Colon (tissue), 2 donors: ENCODE results near the gene PRR11.
"Not testable (repeated sequence)": the region's sequence is repeated elsewhere in the genome, so short reads cannot be mapped to it uniquely, and the experiment has no call there.

ENCODE experiments used
- FAIRE-seq: peaks from 2 replicates; lab custom pipeline; 2012; peaks lifted over from hg19 to GRCh38; lab: Jason Lieb, UNC
- donor health status: control.
- donor health status: control.

PRR11 gene

DNA sequence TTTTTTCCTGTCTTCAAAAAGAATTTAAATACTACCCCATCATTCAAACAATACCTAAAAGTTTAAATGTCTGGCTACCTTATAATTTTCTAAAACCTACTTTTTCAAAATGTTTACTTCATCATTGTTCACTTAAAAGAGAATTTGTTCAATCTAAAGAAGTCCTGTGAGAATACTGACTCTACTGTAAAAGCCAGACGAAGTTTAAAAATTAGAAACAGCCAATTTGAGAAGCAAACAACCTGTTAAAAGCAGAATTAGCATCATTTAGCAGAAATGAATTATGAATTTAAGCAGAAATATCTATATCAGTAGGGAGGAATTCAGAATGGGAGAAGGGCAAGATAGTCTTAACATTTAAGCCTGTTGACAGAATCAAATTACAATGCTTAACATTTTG, 2.6 kb upstream of the PRR11 start:
- no peak for FAIRE-seq

DNA sequence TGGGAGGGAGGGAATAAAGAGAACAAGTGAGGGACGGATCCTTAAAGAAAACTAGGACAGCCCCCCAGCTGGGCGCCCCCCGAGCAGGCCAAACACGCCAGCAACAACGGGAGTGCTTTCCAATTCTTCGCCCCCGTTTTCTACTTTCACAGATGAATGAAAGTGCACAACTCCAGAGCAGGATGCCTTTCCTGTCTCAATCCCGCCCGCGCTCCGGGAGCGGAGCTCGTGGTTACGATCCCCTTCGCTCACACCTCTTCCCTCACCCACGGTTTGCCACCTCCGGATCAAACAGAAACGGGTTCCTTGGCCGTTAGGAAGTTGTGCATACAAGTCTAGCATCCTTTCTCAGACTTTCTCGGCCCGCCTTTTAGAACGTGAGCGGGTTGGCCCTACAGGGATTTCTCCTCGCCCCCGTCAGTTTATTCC, 1.2 kb upstream of the PRR11 start:
- no peak for FAIRE-seq

DNA sequence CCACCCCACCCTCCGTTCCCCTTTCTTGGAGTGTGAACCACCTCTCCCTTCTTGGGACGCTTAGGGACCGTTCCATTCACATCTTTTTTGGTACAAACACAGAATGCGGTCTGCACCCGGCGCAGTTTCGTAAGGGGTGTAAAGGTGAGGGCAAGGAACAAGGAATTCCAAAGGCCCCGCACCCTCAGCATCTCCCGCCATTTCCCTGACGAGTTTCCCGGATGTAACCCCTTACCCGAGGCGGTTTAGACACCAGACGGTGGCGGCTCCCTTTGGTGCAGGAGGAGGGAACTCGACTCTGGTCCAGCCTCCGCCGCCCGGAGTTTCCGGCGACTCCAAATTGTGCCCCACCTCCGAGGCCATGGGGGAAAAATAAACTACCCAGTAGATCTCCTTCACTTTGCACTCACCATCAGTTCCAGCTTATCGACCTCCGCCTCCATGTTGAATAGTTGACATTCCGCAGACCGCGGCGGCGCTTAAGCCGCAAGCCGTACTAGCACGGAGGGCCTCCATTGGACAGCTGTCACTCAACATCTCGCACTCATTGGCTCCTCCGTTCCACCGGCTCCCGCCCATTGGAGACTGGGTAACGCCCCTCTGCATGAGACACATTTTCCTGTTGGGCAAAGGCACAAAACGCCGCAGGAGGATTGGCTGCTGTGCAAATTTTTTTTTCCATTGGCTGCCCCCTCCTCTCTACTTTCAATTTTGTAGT, 666 bp upstream of the PRR11 start, which contains the start of gene SKA2:
TSS of gene SKA2 (minus strand) at position 466 of the 718 bp plus-strand sequence. CDS start at position 443, 23 bp downstream.
- FAIRE-seq: peak; percentile 94

DNA sequence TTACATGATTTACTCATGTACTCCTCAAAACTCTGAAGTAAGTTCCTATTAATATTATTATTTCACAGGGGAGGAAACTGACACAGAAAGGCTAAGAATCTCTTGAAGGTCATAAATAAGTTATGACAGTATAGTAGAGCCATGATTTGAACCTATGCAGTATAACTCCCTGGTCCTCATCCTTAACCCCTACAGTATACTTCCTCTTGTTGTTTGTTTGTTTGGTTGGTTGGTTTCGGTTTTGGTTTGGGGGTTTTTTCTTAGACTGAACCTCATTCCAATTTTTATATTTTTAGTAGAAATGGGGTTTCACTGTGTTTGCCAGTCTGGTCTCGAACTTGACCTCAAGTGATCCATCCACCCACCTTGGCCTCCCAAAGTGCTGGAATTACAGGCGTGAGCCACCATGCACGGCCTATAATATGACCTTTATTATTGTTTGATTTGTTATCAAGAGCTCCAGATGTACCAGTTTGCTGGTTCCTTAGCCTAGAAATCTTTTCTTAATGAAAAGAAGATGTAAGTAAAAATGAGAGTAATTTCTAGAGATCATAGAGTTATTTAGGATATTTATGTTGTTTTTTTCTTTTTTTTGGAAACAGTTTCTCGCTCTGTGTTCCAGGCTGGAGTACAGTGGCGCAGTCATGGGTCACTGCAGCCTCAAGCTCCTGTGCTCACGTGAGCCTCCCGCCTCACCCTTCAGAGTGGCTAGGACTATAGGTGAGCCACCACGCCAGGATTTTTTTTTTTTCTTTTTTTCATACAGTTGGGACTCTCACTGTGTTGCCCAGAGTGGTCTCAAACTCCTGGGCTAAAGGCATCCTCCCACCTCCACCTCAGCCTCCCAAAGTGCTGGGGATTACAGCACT, 4.8 kb downstream of the PRR11 start:
- no peak for FAIRE-seq

DNA sequence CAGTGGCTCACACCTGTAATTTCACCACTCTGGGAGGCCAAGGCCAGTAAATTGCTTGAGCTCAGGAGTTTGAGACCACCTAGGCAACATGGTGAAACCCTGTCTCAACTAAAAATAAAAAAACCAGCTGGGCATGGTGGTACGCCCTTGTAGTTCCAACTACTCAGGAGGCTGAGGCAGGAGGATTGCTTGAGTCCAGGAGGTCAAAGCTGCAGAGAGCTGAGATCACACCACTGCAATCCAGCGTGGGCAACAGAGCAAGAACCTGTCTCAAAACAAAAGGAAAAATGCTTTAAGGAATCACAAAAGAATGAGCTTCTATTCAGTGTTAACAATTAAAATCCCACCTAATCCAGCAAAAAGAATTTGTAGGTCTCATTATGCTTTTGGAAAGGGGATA, 5.9 kb downstream of the PRR11 start:
- no peak for FAIRE-seq

DNA sequence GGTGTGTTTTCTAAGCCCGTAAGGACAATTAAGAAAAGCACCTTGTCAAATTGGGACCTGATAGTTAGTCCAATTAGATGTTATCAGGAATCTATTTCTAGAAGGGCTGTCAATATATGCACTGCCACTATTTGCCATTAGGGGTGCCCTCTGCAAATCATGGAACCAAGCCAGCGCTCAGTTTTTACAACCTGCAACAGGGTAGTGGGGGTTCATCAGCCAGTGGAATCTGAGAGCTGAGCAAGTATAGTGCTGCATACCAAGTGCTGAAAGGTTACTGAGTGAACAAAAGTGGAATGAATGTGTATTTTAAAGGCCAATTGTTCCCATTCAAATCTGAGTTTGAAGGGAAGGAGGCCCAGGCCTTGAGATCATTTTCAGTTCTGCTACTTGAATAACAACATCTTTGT, 10.4 kb downstream of the PRR11 start:
- no peak for FAIRE-seq

DNA sequence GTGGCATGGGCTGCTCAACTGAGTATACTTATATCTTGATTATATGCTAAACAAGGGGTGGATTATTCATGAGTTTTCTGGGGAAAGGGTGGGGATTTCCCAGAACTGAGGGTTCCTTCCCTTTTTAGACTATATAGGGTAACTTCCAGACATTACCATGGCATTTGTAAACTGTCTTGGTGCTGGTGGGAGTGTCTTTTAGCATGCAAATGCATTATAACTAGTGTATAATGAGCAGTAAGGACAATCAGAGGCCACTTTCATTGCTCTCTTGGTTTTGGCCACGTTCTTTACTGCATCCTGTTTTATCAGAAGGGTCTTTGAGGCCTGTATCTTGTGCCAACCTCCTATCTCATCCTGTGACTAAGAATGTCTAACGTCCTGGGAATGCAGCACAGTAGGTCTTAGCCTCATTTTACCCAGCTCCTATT, 12.0 kb downstream of the PRR11 start:
- no peak for FAIRE-seq

DNA sequence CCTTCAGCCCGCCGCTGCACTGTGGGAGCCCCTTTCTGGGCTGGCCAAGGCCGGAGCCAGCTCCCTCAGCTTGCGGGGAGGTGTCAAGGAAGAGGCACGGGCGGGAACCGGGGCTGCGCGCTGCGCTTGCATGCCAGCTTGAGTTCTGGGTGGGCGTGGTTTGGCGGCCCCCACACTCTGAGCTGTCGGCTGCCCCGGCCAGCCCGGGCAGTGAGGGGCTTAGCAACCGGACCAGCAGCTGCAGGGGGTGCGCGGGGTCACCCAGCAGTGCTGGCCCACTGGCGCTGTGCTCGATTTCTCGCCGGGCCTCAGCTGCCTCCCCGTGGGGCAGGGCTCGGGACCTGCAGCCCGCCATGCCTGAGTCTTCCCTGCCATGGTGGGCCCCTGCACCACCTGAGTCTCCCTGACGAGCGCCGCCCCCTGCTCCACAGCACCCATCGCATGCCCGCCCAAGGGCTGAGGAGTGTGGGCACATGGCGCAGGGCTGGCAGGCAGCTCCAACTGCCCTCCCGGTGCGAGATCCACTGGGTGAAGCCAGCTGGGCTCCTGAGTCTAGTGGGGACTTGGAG, 17.0 kb downstream of the PRR11 start:
- no peak for FAIRE-seq

DNA sequence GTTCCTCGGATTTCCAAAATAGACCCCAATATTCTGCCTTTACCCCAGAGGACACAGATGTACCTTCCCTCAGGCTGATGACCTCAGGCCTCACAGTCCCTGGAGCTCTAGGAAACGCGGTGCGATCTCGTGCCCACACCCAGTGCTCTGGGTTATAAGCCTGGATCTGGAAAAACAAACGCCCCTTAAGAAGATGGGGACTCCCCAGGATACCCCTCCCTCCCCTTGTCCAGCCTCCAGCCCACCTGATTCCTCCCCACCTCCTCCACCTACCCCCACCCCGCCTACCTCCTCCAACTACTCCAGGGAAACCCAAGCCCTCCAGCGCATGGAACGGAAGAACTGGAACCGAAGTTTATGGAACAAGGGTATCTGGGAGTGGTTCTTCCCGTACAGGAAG, 19.1 kb downstream of the PRR11 start:
- FAIRE-seq: no peak

DNA sequence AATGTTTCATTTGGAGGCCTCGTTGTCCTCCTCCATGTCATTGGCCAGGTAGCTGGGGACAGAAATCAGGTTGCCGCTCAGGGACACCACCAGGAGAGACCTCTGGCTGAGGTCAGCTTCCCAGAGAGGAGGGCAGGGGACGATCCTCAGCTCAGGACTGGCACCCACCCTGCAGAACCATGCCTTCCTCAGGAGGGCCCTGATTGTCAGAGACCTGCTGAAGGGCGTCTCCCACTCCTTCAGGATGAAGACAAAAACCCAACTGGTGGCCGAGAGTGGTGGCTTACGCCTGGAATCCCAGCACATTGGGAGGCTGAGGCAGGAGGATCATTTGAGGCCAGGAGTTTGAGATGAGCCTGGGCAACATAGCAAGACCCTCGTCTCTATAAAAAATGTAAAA, 19.5 kb downstream of the PRR11 start:
- no peak for FAIRE-seq

DNA sequence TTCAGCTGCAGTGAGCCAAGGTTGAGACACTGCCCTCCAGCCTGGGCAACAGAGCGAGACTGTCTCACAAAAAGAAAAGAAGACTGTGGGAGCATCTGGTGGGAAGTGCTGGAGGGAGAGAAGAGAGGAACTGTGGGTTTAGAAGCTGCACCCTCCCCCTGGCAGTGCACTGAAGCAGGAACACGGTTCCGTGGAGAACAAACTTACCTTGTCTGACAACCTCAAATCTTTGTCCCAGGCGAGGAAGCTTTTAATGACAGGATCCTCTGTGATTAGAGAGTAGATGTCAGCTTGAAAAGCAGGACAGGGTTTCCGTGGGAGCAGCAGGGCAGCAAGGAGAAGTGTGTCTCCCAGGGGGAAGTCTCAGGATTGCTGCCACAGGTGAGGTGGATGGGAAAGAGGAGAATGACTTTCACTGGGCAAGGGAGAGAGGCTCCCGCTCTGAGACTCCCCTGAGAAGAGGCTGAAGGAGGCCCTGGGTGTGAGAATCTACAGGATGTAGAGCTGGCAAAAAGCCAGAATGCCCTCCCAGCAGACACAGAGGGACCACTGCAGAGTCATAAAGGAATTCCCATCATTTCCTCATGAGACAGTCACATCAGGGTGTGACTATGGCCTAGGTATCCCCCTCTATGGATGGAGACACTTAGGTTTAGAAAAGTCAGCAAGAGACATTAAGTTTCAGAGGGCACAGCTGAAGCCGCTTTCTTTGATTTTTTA, 22.9 kb downstream of the PRR11 start:
- no peak for FAIRE-seq

DNA sequence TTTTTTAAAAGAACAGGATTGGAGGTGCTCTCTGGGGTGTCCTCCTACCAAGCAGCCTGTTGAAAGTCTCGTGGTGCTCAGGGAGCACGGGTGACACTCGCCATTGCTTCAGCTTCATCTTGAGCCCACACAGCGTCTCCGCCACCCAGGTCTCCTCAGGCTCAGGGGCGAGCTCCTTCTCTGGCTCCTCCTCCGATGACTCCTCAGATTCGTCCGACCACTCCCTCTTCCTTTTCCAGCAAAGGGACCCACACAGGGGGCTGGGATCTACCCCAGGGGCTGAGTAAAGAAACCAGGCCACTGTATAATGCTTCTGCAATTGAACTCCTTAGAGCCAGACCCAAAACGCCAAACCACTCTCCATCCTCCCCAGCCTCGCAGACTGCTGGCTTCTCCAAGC, 24.1 kb downstream of the PRR11 start:
- FAIRE-seq: not testable (repeated sequence)

DNA sequence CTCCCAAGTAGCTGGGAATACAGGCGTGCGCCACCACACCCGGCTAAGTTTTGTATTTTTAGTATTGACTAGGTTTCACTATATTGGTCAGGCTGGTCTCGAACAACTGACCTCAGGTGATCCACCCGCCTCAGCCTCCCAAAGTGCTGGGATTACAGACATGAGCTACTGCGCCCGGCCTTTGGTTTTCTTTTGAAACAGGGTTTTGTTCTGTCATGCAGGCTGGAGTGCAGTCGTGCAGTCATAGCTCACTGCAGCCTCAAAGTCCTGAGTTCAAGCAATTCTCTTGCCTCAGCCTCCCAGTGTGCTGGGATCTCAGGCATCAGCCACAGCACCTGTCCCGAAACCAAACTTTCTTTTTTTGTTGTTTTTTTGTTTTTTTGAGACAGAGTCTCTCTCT, 25.1 kb downstream of the PRR11 start:
- no peak for FAIRE-seq

DNA sequence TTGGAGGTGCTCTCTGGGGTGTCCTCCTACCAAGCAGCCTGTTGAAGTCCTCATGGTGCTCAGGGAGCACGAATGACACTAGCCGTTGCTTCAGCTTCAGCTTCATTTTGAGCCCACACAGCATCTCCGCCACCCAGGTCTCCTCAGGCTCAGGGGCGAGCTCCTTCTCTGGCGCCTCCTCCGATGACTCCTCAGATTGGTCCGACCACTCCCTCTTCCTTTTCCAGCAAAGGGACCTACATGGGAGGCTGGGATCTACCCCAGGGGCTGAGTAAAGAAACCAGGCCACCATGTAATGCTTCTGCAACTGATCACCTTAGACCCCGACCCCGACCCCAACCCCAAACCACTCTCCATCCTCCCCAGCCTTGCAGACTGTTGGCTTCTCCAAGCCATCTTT, 25.9 kb downstream of the PRR11 start:
- FAIRE-seq: no peak

DNA sequence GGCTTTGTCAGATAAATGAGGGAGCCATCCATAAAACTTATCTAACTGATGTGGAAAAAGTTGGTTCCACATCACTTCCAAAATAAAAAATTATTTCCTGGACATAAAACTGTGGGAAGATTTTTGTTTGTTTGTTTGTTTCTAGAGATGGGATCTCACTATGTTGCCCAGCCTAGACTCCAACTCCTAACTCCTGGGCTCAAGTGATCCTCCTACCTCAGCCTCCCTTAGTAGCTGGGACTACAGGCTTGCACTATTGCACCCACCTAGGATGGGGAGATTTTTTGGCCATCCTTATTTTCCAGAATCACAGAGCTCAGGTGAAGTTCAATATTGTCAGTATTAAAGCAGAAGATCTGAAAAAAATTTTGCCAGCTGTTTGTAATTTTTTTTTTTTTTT, 30.5 kb downstream of the PRR11 start:
- FAIRE-seq: no peak

DNA sequence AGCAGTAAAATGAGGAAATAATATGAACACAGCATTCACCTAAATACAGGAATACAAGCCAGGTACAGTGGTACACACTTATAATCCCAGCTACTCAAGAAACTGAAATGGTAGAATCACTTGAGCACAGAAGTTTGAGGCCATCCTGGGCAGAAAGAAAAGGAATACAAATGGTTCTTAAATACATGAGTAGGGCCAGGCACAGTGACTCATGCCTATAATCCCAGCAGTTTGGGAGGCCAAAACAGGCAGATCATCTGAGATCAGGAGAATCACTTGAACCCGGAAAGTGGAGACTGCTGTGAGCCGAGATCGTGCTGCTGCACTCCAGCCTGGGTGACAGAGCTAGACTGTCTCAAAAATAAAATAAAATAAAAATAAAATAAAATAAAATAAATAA, 31.3 kb downstream of the PRR11 start:
- no peak for FAIRE-seq

DNA sequence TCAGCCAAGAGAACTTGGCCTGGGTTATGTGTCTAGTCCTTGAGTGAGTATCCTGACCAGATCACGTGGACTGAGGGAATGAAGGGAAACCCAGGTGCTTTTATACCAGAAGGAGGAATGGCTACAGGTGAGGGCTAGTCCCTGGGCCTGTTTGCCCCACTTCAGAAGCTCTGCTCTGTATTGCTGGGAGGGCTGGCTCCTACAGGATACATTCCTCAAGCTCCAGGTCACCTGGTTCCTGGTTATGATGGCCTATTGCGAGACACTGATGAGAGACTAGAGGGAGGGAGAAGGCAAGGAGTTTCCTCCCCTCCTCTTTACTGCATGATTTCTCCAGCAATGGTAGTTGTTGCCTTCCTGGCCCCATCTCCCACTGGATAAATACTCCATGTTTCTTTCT, 35.3 kb downstream of the PRR11 start:
- no peak for FAIRE-seq

DNA sequence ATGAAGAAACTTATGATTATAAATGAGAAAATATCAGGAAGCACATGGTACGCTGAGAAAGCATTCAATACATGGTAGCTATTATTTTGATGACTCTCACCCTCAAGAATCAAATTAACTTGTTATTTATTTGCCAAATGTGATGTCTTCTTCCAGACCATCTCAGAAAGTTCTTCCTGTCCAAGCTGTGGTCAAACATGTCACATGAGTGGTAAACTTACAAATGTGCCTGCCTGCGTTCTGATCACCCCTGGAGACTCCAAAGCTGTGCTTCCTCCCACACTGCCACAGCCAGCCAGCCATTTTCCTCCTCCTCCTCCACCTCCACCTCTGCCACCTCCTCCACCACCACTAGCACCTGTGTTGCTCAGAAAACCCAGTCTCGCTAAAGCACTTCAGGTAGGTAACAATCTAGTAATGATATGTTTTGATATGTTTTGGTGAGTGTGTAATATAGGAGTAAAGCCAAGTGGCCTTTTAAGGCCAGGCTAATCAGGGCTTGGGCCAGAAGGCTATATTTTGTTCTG, 37.9 kb downstream of the PRR11 start:
- no peak for FAIRE-seq

DNA sequence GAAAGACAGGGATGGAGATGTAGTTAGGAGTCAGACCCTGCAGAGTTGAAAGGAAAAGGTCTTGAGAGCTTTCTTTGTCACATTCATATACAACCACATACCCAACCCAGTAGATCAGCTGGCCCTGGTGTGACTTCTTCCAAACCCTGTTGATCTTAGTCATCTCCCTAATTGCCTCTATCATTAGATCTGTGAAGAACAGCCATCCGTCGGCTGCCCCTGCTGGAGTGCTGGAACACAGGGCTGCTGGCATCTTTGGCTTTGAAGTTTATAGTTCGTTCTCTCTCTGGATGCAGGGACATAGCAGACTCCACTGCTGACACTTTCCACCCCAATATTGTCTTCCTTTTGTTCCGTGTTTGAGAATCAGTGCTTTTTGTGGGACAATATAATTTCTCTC, 43.9 kb downstream of the PRR11 start:
- FAIRE-seq: no peak

DNA sequence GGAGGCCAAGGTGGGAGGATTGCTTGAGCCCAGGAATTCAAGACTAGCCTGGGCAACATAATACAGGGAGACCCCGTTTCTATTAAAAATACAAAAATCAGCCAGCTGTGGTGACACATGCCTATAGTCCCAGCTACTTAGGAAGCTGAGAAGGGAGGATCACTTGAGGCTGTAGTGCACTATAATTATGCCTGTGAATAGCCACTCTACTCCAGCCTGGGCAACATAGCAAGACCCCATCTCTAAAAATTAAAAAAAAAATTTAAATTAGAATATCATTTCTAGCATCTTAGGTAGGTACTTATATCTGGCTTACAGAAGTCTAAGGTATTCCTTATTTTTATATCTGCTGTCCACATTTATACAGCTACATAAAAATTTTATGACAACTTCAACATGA, 46.8 kb downstream of the PRR11 start:
- no peak for FAIRE-seq

DNA sequence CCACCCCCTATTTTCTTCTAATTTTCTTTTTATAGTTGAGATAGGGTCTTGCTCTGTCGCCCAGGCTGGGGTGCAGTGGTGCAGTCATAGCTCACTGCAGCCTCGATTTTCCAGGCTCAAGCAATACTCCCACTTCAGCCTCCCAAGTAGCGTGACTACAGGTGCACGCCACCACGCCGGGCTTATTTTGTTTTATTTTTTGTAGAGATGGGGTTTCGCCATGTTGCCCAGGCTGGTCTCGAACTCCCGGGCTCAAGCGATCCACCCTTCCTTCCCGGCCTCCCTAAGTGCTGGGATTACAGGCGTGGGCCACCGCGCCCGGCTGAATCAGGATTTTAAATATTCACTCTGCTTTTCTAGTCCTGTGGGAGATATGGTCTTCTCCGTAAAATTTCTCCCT, 63.8 kb downstream of the PRR11 start:
- FAIRE-seq: no peak

DNA sequence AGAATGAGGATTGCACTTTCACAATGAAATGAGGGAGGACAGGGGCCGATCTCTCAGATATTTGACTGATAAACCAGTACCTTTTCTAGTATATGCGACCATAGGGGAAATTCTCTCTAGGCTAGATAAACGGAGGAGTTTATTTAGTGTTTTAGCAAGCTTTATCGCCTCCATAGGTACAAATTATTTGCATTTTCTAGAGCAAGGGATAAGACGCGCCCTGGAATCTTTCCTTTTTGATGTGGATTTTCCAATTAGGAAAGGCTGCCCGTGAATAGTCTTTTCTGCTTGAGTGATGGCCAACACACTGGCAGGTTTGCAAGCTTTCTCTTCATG, 64.4 kb downstream of the PRR11 start:
- no peak for FAIRE-seq
